ENCODE data around the gene SLC9A9.

DNA sequence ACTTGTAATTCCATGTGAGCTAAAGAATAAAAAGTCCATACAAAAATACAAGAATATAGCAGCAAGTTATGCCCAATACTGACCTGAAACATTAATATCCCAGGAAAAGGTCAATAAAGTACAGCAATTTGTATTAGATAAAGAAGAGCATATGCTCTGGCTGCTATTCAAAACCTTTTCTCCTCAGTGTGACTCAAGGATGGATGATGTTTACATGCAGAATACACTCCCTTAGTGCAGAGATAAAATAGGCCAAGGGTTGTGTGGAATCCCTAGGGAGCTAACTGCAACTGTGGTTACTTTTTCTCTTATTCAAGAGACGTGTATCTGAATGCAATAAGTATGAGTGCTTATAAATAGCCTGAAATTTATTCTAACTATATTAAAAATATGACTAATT lies 78.7 kb downstream of the SLC9A9 start:
- no peak for TF ChIP-seq EZH2 (IDR thresholded peaks at IDR 0.05; ENCODE audit: borderline replicate concordance)
- TF ChIP-seq, protein P1, sequence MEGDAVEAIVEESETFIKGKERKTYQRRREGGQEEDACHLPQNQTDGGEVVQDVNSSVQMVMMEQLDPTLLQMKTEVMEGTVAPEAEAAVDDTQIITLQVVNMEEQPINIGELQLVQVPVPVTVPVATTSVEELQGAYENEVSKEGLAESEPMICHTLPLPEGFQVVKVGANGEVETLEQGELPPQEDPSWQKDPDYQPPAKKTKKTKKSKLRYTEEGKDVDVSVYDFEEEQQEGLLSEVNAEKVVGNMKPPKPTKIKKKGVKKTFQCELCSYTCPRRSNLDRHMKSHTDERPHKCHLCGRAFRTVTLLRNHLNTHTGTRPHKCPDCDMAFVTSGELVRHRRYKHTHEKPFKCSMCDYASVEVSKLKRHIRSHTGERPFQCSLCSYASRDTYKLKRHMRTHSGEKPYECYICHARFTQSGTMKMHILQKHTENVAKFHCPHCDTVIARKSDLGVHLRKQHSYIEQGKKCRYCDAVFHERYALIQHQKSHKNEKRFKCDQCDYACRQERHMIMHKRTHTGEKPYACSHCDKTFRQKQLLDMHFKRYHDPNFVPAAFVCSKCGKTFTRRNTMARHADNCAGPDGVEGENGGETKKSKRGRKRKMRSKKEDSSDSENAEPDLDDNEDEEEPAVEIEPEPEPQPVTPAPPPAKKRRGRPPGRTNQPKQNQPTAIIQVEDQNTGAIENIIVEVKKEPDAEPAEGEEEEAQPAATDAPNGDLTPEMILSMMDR (IDR thresholded peaks at IDR 0.05; ENCODE audit: poor library complexity) = no peak
- no peak for TF ChIP-seq EZH2phosphoT487 (IDR thresholded peaks at IDR 0.05; ENCODE audit: low read depth, severe bottlenecking, unreplicated experiment)
